ENCODE measurements around the gene REXO1. TPM values are rescaled to one million over a fixed set of nuclear protein-coding genes. Genes with fewer than 3 reads are reported as not detected.

REXO1 gene
- total and polyA plus RNA-seq, 2 of the 13 experiments (the other 11 are each of a cell fraction or from before 2014, with no cell fraction given), result 5.0 to 11.2 TPM

DNA sequence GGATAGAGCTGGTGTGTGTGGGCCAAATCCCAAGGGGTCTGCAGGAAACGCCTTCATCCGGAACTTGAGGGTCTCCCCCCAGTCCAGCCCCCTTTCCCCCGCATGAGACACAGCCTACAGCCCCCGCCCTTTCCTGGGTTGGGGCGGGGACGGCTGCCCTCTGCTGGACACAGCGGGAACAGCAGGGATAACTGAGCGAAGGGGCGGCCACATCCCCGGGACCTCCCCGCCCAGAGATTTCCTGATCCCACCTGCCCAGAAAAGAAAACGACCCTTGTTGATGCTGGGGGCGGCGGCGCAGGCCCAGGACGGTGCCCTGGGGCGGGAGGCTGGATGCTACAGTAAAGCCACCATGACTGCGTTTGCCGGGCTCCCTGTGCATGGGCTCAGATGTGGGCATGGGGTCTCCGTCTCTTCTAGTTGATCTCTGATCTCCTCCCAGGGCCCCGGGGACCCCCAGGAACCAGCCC lies 80.8 kb downstream of the REXO1 start (continued):
- peak; percentile 38; the same call in 1 of the 2 replicates for TF ChIP-seq SMC3 (IDR thresholded peaks at IDR 0.05; ENCODE audit: low read length)
- no peak for TF ChIP-seq ZNF605 (CRISPR knock-in tag; IDR thresholded peaks at IDR 0.05)
- peak; percentile 59; the same call in 1 of the 2 replicates for TF ChIP-seq KDM2A (CRISPR knock-in tag; IDR thresholded peaks at IDR 0.05; ENCODE audit: borderline replicate concordance, low read depth)
- TF ChIP-seq PPARG (CRISPR knock-in tag; conservative IDR thresholded peaks at IDR 0.05), result no peak
- TF ChIP-seq TEAD3 (CRISPR knock-in tag; optimal IDR thresholded peaks at IDR 0.05; ENCODE audit: borderline replicate concordance), result no peak
- no peak for TF ChIP-seq ETS1 (CRISPR knock-in tag; IDR thresholded peaks at IDR 0.05)
- TF ChIP-seq ZFP36L2 (CRISPR knock-in tag; IDR thresholded peaks at IDR 0.05), result no peak
- no peak for TF ChIP-seq ZNF546 (CRISPR knock-in tag; conservative IDR thresholded peaks at IDR 0.05)
- TF ChIP-seq POLR2AphosphoS2 (IDR thresholded peaks at IDR 0.05; ENCODE audit: low read depth, low read length), result no peak
- no peak for TF ChIP-seq MTF1 (CRISPR knock-in tag; IDR thresholded peaks at IDR 0.05)

DNA sequence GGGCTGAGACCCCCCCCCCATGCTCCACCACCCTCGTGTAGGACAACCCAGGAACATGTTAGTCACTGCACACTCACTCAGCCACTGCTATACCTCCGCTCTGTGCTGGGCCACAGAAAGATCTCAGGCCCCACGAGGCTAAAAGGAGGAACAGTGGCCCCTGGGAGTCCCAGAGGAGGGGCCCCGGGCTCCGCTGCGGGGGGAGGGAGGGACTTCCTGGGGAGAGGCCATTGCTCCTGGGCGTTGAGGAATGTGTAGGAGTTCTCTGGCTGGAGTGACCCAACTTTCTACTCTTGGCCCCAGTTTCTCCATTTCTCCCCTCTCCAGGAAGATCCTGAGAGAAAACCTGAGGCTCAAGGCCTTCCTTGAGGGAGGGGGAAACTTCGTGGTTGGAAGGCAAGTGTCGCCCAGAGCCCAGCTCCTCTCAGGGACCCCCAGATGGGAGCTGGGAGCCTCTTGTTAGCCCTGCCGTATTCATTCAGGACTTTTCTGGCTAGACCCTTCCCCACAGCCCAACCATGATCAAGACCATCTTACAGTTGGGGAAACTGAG lies 81.4 kb downstream of the REXO1 start:
- ChIA-PET CTCF (ENCODE audit: low intra/inter-chr PET ratio, low total read pairs) (interaction anchor here (0.9 to 3.6 kb wide), 4 partner anchors 46 to 161 kb away, joined by 3 to 38 read pairs (median 4); partner anchors contain the start of gene UQCR11), POLR2A (no interaction called here)
- Histone ChIP-seq H3K4me1 (ENCODE audit: insufficient read depth, low read length) (no peaks in the 10 kb centered on the region), H3K4me3 (replicated peaks in 1 of 3; ENCODE audit: insufficient read depth in 1 of 3, low read depth in 2 of 3, low read length in 3 of 3) (no peak overlapping the region), H3K9ac (ENCODE audit: insufficient read depth, low read depth, low read length) (no peak overlapping the region), H3K27me3 (ENCODE audit: control insufficient read depth in 1 of 2, insufficient read depth in 2 of 2, low read length in 2 of 2) (peaks cover 12 to 66% of the 10 kb centered on the region in 2 experiments), H3K9me3 (ENCODE audit: low read length) (peaks cover 10% of the 10 kb centered on the region), H3K4me2 (ENCODE audit: low read depth, low read length) (no peak overlapping the region), H3K36me3 (replicated peaks in 1 of 2; ENCODE audit: control insufficient read depth in 1 of 2, insufficient read depth in 2 of 2, low read length in 2 of 2) (no peaks in the 10 kb centered on the region), H3K79me2 (ENCODE audit: insufficient read depth, low read length) (no peaks in the 10 kb centered on the region), H2AFZ (ENCODE audit: low read length) (no peak overlapping the region), H3K27ac (ENCODE audit: extremely low read length, insufficient read depth, low read length) (no peak overlapping the region), H4K20me1 (ENCODE audit: insufficient read depth, low read length) (peaks cover 3% of the 10 kb centered on the region)
- FAIRE-seq, result no peak
- ATAC-seq, result no peak
- DNase-seq (ENCODE audit: low spot score), result no peak
- intact Hi-C loops (cut with micrococcal nuclease; ENCODE audit: unreplicated experiment), result loop anchor here (10.0 kb wide), 1 partner anchor 222 kb away; no protein-coding TSS in a partner anchor
- BruUV-seq (replicated peaks), result no TSS peak
- in situ Hi-C loops (cut with HindIII; ENCODE audit: extremely low pct_ligation_motif_present, low pct_unique_long_range_greater_than_20kb), result loop anchor here (5.0 kb wide), 1 partner anchor 95 kb away; no protein-coding TSS in a partner anchor
- WGBS (ENCODE audit: low lambda C conversion rate), result 16% methylated on average over 7 of the region's 10 CpGs
- TF ChIP-seq ZNF703 (CRISPR knock-in tag; IDR thresholded peaks at IDR 0.05; ENCODE audit: borderline replicate concordance) (no peak), KLF11 (CRISPR knock-in tag; IDR thresholded peaks at IDR 0.05) (no peak), MED1 (CRISPR knock-in tag; IDR thresholded peaks at IDR 0.05) (no peak), RARA (CRISPR knock-in tag; IDR thresholded peaks at IDR 0.05) (no peak), NR2F6 (IDR thresholded peaks at IDR 0.05) (no peak), NR2F6 (CRISPR knock-in tag; IDR thresholded peaks at IDR 0.05) (no peak), ZNF317 (CRISPR knock-in tag; IDR thresholded peaks at IDR 0.05) (no peak), HOXA5 (CRISPR knock-in tag; IDR thresholded peaks at IDR 0.05) (no peak), ISX (CRISPR knock-in tag; conservative IDR thresholded peaks at IDR 0.05) (no peak), ZNF747 (CRISPR knock-in tag; IDR thresholded peaks at IDR 0.05; ENCODE audit: borderline replicate concordance) (no peak), SIX1 (CRISPR knock-in tag; IDR thresholded peaks at IDR 0.05; ENCODE audit: borderline replicate concordance) (no peak)
- TF ChIP-seq, protein P1, sequence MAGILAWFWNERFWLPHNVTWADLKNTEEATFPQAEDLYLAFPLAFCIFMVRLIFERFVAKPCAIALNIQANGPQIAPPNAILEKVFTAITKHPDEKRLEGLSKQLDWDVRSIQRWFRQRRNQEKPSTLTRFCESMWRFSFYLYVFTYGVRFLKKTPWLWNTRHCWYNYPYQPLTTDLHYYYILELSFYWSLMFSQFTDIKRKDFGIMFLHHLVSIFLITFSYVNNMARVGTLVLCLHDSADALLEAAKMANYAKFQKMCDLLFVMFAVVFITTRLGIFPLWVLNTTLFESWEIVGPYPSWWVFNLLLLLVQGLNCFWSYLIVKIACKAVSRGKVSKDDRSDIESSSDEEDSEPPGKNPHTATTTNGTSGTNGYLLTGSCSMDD (CRISPR knock-in tag; IDR thresholded peaks at IDR 0.05), result no peak

All from HepG2 (cell line).